ENCODE results near the gene MRPL24.
A peak's percentile ranks its signal among the peaks of the same experiment; 100 is the strongest.

Gene MRPL24

GRCh38 chr1:156705918-156706656 is 34.8 kb downstream of the MRPL24 start (continued):
- TF ChIP-seq ZBTB10 (tag by site-specific recombination; IDR thresholded peaks at IDR 0.05) (peak; percentile 97), ZNF544 (tag by site-specific recombination; IDR thresholded peaks at IDR 0.05) (no peak), ATF2 (tag by site-specific recombination; IDR thresholded peaks at IDR 0.05; ENCODE audit: low read depth) (peak; percentile 6; the same call in 1 of the 2 replicates), ZNF366 (tag by site-specific recombination; conservative IDR thresholded peaks at IDR 0.05) (peak; percentile 83), GLIS1 (tag by site-specific recombination; IDR thresholded peaks at IDR 0.05) (peak; percentile 78; the same call in 1 of the 2 replicates), ZNF560 (tag by site-specific recombination; IDR thresholded peaks at IDR 0.05; ENCODE audit: borderline replicate concordance) (no peak), MZF1 (tag by site-specific recombination; IDR thresholded peaks at IDR 0.05; ENCODE audit: borderline replicate concordance) (peak; percentile 90), HIC1 (tag by site-specific recombination; IDR thresholded peaks at IDR 0.05) (peak; percentile 67), EGR2 (tag by site-specific recombination; IDR thresholded peaks at IDR 0.05; ENCODE audit: low read depth) (peak; percentile 92), ZNF785 (tag by site-specific recombination; IDR thresholded peaks at IDR 0.05) (0 out of 2 replicates have a peak, but pooled peaks have one; percentile 12), ZNF426 (tag by site-specific recombination; IDR thresholded peaks at IDR 0.05) (no peak), HOXA7 (CRISPR knock-in tag; IDR thresholded peaks at IDR 0.05; ENCODE audit: borderline replicate concordance) (no peak), ZNF501 (tag by site-specific recombination; IDR thresholded peaks at IDR 0.05) (peak; percentile 85), ZNF132 (tag by site-specific recombination; IDR thresholded peaks at IDR 0.05; ENCODE audit: borderline replicate concordance) (no peak), ZNF791 (tag by site-specific recombination; IDR thresholded peaks at IDR 0.05) (0 out of 2 replicates have a peak, but pooled peaks have one; percentile 12), ZNF223 (tag by site-specific recombination; IDR thresholded peaks at IDR 0.05) (no peak), FEZF1 (tag by site-specific recombination; IDR thresholded peaks at IDR 0.05) (no peak), ZNF707 (tag by site-specific recombination; IDR thresholded peaks at IDR 0.05) (no peak), KLF8 (tag by site-specific recombination; IDR thresholded peaks at IDR 0.05) (peak; percentile 98), ZBTB8A (tag by site-specific recombination; IDR thresholded peaks at IDR 0.05) (peak; percentile 78), CTCF (tag by site-specific recombination; IDR thresholded peaks at IDR 0.05) (peak; percentile 92), KLF9 (tag by site-specific recombination; IDR thresholded peaks at IDR 0.05; ENCODE audit: low read depth) (peak; percentile 57), ZBTB44 (tag by site-specific recombination; IDR thresholded peaks at IDR 0.05) (0 out of 2 replicates have a peak, but pooled peaks have one; percentile 25), ZBTB26 (tag by site-specific recombination; optimal IDR thresholded peaks at IDR 0.05) (peak; percentile 49), GLI2 (tag by site-specific recombination; IDR thresholded peaks at IDR 0.05; ENCODE audit: borderline replicate concordance, low read depth) (no peak), ZNF16 (tag by site-specific recombination; IDR thresholded peaks at IDR 0.05; ENCODE audit: low read depth) (no peak), ZNF214 (tag by site-specific recombination; IDR thresholded peaks at IDR 0.05; ENCODE audit: borderline replicate concordance) (no peak), ZNF2 (tag by site-specific recombination; IDR thresholded peaks at IDR 0.05) (peak; percentile 65)

All from HEK293 (cell line).